Tibial nerve (tissue), 4 donors: Measurements from ENCODE around the gene KIF3A.

Source experiments
- CTCF ChIP-seq, 5 experiments: fragments of 200-600 bp in 3 of 5; fragments of 450-650 bp in 2 of 5; sonication (generic) in 3 of 5; IDR thresholded peaks; one replicate each; pipeline ENCODE4 v1.5.1; 2016 to 2019; ENCODE audit warnings: antibody characterized with exemption in 5 of 5, mild to moderate bottlenecking in 3 of 5, moderate library complexity in 2 of 5
- EP300 ChIP-seq, 2 donors: sonication (generic); formaldehyde crosslinking; IDR thresholded peaks; one replicate each; pipeline ENCODE4 v1.6.1; 2017; ENCODE audit warnings: antibody characterized with exemption in 2 of 2, mild to moderate bottlenecking in 1 of 2

- TF ChIP-seq CTCF (IDR thresholded peaks at IDR 0.05) (no peak), EP300 (IDR thresholded peaks at IDR 0.05) (no peak)
These were observed 49.7 kb upstream of the KIF3A start for GRCh38 chr5:132787076-132787475.
